GM19468 (cell line): ENCODE data around the gene RBKS.
"Not testable (repeated sequence)": the region's sequence is repeated elsewhere in the genome, so short reads cannot be mapped to it uniquely, and the experiment has no call there.

Source experiments
- ATAC-seq: cut with Tn5 transposase; IDR thresholded peaks from one replicate; pipeline ENCODE4 v1.9.1; 2021; ENCODE audit warnings: mild to moderate bottlenecking, moderate library complexity, moderate number of reproducible peaks; ENCODE audit not compliant: unreplicated experiment; ENCODE audit errors: extremely low read depth

Gene RBKS

GRCh38 chr2:27907547-27907946 is 17.4 kb upstream of the RBKS start:
- no peak for ATAC-seq

GRCh38 chr2:27906074-27906473 is 15.9 kb upstream of the RBKS start:
- ATAC-seq, result no peak

- no peak for ATAC-seq
Observed at GRCh38 chr2:27904405-27904665, 14.1 kb upstream of the RBKS start.

- ATAC-seq, result no peak
Observed at GRCh38 chr2:27903649-27904404, 13.6 kb upstream of the RBKS start.

GRCh38 chr2:27903018-27903417 is 12.8 kb upstream of the RBKS start:
- no peak for ATAC-seq

GRCh38 chr2:27902098-27902497 is 11.9 kb upstream of the RBKS start:
- no peak for ATAC-seq

GRCh38 chr2:27901234-27901633 is 11.0 kb upstream of the RBKS start:
- no peak for ATAC-seq

GRCh38 chr2:27897717-27898116 is 7.5 kb upstream of the RBKS start:
- no peak for ATAC-seq

- ATAC-seq, result no peak
Observed at GRCh38 chr2:27893006-27893405, 2.8 kb upstream of the RBKS start.

- ATAC-seq, result no peak
Observed at GRCh38 chr2:27891673-27892105, 1.5 kb upstream of the RBKS start.

GRCh38 chr2:27890924-27891672 is 911 bp upstream of the RBKS start:
- no peak for ATAC-seq

GRCh38 chr2:27889774-27890145 is 427 bp downstream of the RBKS start:
- no peak for ATAC-seq

GRCh38 chr2:27888790-27889189 is 1.4 kb downstream of the RBKS start:
- no peak for ATAC-seq

GRCh38 chr2:27887830-27888229 is 2.4 kb downstream of the RBKS start:
- no peak for ATAC-seq

- no peak for ATAC-seq
Observed at GRCh38 chr2:27887111-27887510, 3.1 kb downstream of the RBKS start.

- no peak for ATAC-seq
Observed at GRCh38 chr2:27886322-27886721, 3.9 kb downstream of the RBKS start.

- no peak for ATAC-seq
Observed at GRCh38 chr2:27885661-27886060, 4.5 kb downstream of the RBKS start.

- ATAC-seq, result no peak
Observed at GRCh38 chr2:27885234-27885633, 5.0 kb downstream of the RBKS start.

GRCh38 chr2:27884601-27885000 is 5.6 kb downstream of the RBKS start:
- ATAC-seq, result no peak

GRCh38 chr2:27882584-27882922 is 7.6 kb downstream of the RBKS start:
- ATAC-seq, result not testable (repeated sequence)

- ATAC-seq, result not testable (repeated sequence)
Observed at GRCh38 chr2:27881815-27882583, 8.2 kb downstream of the RBKS start.
